Karpas-422 (cell line): ENCODE measurements around the gene GAL. TPM values are rescaled to one million over a fixed set of nuclear protein-coding genes. Genes with fewer than 3 reads are reported as not detected.
"Not testable (repeated sequence)": the region's sequence is repeated elsewhere in the genome, so short reads cannot be mapped to it uniquely, and the experiment has no call there.

Experiments
- DNase-seq: peaks from one replicate; pipeline ENCODE4 v3.0.0-alpha.2; 2015
- H2AFZ ChIP-seq: fragments of 200-600 bp; sonication (generic); 2 replicates; pipeline ENCODE4 v1.6.1; 2014; ENCODE audit warnings: antibody characterized with exemption, low read length, mixed read lengths
- H3K27ac ChIP-seq: fragments of 200-600 bp; sonication (generic); 2 replicates; pipeline ENCODE4 v1.5.1; 2014; ENCODE audit warnings: mild to moderate bottlenecking, low read length, moderate library complexity
- H3K27me3 ChIP-seq: fragments of 200-600 bp; sonication (generic); 2 replicates; pipeline ENCODE4 v1.6.1; 2014; ENCODE audit warnings: low read length, mixed read lengths
- H3K36me3 ChIP-seq: fragments of 200-600 bp; sonication (generic); 2 replicates; pipeline ENCODE4 v1.6.1; 2014; ENCODE audit warnings: low read length, mixed read lengths; ENCODE audit not compliant: insufficient read depth
- H3K4me1 ChIP-seq: fragments of 200-600 bp; sonication (generic); 2 replicates; pipeline ENCODE4 v1.6.1; 2014; ENCODE audit warnings: mild to moderate bottlenecking, low read length, mixed read lengths
- H3K4me2 ChIP-seq: fragments of 200-600 bp; sonication (generic); 2 replicates; pipeline ENCODE4 v1.6.1; 2014; ENCODE audit warnings: low read length, low read depth, mild to moderate bottlenecking; ENCODE audit not compliant: poor library complexity, severe bottlenecking
- H3K4me3 ChIP-seq: fragments of 200-600 bp; sonication (generic); 2 replicates; pipeline ENCODE4 v1.5.1; 2014; ENCODE audit warnings: mild to moderate bottlenecking, antibody characterized with exemption, low read length, mixed read lengths
- H3K79me2 ChIP-seq: fragments of 200-600 bp; sonication (generic); 2 replicates; pipeline ENCODE4 v1.6.1; 2014; ENCODE audit warnings: mild to moderate bottlenecking, low read length, mixed read lengths
- H3K9ac ChIP-seq: fragments of 200-600 bp; sonication (generic); 2 replicates; pipeline ENCODE4 v1.6.0; 2014; ENCODE audit warnings: low read length
- H3K9me2 ChIP-seq: fragments of 200-600 bp; sonication (generic), shearing (Covaris generic); replicated peaks from 2 replicates; pipeline ENCODE4 v1.6.0; 2014; ENCODE audit warnings: mild to moderate bottlenecking, low read length, moderate library complexity; ENCODE audit not compliant: insufficient read depth
- H3K9me3 ChIP-seq: fragments of 300-700, 200-600 bp; sonication (generic); 2 replicates; pipeline ENCODE4 v1.6.1; 2014; ENCODE audit warnings: low read length, mixed read lengths
- H4K20me1 ChIP-seq: fragments of 200-600 bp; sonication (generic); 2 replicates; pipeline ENCODE4 v1.6.1; 2014; ENCODE audit warnings: mild to moderate bottlenecking, antibody characterized with exemption, low read length, low read depth; ENCODE audit not compliant: insufficient read depth
- total RNA-seq: library from RNA; depleted of rRNA; stranded (reverse); fragments of >200 nt; shearing (Covaris generic); gene quantifications from 2 replicates; pipeline ENCODE4 v1.2.3, GENCODE V29; 2014; ENCODE audit warnings: low replicate concordance; rRNA removed

Gene GAL, protein sequence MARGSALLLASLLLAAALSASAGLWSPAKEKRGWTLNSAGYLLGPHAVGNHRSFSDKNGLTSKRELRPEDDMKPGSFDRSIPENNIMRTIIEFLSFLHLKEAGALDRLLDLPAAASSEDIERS
- total RNA-seq = not detected in 2 replicates

DNA sequence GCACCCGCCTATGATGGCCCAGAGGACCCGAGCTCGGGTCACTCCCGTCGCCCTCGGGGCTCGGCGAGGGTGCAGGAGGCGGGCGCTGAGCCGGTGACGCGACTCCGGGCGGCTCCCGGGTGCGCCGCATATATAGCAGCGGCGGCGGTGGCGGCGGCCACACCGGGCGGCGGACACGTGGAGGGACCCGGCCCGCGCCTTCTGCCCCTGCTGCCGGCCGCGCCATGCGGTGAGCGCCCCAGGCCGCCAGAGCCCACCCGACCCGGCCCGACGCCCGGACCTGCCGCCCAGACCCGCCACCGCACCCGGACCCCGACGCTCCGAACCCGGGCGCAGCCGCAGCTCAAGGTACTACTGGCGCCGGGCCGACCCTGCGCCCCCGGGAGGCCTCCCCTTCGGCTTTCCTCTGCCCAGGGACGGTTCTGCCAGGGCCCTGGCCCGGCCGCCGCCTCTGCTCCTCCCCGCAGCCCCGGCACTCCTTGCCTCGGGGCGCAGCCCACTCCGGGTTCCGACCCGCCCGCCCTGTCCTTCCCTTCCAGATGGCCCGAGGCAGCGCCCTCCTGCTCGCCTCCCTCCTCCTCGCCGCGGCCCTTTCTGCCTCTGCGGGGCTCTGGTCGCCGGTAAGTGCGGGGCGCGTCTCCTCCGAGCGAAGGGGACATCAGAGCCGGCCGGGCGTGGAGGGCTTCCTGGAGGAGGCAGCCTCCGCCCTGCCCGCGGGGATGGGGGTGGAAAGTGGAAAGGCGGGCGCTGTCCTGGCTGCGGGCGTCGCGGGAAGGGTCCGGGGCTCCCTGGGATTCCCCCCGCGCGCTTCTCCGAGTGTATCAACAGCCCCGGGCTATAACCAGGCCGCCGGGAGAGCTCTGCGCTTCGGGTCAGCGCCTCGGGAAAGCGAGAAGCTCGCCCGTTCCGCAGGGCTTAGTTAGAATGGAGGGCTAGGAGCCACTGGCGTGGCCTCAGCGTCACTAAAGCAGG lies at the start of gene GAL:
Gene GAL, plus strand, starts transcription at position 160 of the 972 bp plus-strand sequence. Its CDS starts 380 bp downstream, at position 540.
- Histone ChIP-seq H3K4me2 (no peak within 1 kb of the TSS), H3K27me3 (no peaks in the 10 kb centered on the region)
- DNase-seq = no peak

GRCh38 chr11:68634606-68635005 lies 49.7 kb upstream of the GAL start:
- H3K27me3 ChIP-seq, H3K27ac ChIP-seq, H3K4me1 ChIP-seq: not testable (repeated sequence)

More for the DNA sequence above, at the start of gene GAL:
- Histone ChIP-seq H3K9me2 (no peaks in the 10 kb centered on the region), H2AFZ (no peak within 1 kb of the TSS), H4K20me1 (no peaks in the 10 kb centered on the region), H3K79me2 (no peaks in the 10 kb centered on the region), H3K9me3 (no peaks in the 10 kb centered on the region), H3K9ac (no peak within 1 kb of the TSS), H3K36me3 (no peaks in the 10 kb centered on the region), H3K4me3 (no peak within 1 kb of the TSS), H3K4me1 (no peaks in the 10 kb centered on the region), H3K27ac (no peak within 1 kb of the TSS)

DNA sequence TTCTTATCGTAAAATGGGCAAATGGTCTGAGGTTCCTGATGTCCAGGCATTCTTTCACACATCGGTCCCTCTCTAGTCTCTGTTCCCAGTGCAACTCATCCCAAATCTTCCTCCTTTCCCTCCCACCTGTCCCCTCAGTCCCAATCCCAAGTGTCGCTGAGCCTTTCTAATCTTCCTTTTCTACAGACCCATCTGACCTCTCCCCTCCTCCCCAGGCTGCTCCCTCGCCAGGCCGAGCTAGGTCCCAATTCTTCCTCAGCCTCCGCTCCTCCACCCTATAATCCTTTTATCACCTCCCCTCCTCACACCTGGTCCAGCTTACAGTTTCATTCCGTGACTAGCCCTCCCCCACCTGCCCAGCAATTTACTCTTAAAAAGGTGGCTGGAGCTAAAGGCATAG lies 49.2 kb upstream of the GAL start:
- H3K27ac ChIP-seq, H3K4me2 ChIP-seq, H3K9me2 ChIP-seq, H3K9me3 ChIP-seq, H3K79me2 ChIP-seq, H3K4me3 ChIP-seq, H2AFZ ChIP-seq, H3K36me3 ChIP-seq, H3K4me1 ChIP-seq, H3K27me3 ChIP-seq, H3K9ac ChIP-seq, DNase-seq, H4K20me1 ChIP-seq: not testable (repeated sequence)

More at GRCh38 chr11:68634606-68635005, 49.7 kb upstream of the GAL start:
- not testable (repeated sequence) for H3K36me3 ChIP-seq, H3K9ac ChIP-seq, H3K9me3 ChIP-seq, H3K4me3 ChIP-seq, H4K20me1 ChIP-seq, H3K79me2 ChIP-seq, H3K9me2 ChIP-seq, H2AFZ ChIP-seq, H3K4me2 ChIP-seq, DNase-seq

- H3K9me3 ChIP-seq, H3K4me3 ChIP-seq, H3K9ac ChIP-seq, H3K27ac ChIP-seq, H3K4me1 ChIP-seq, H3K27me3 ChIP-seq, H3K9me2 ChIP-seq, H2AFZ ChIP-seq, H3K4me2 ChIP-seq, H4K20me1 ChIP-seq, H3K36me3 ChIP-seq, H3K79me2 ChIP-seq: not testable (repeated sequence)
- DNase-seq = peak; percentile 16
Measured at GRCh38 chr11:68635883-68636282, 48.5 kb upstream of the GAL start.

GRCh38 chr11:68639322-68639721 lies 45.0 kb upstream of the GAL start:
- not testable (repeated sequence) for H3K9me2 ChIP-seq, H3K4me1 ChIP-seq, H2AFZ ChIP-seq, H4K20me1 ChIP-seq, H3K27ac ChIP-seq, H3K9ac ChIP-seq, H3K36me3 ChIP-seq, DNase-seq, H3K79me2 ChIP-seq, H3K9me3 ChIP-seq, H3K4me2 ChIP-seq, H3K4me3 ChIP-seq, H3K27me3 ChIP-seq

DNA sequence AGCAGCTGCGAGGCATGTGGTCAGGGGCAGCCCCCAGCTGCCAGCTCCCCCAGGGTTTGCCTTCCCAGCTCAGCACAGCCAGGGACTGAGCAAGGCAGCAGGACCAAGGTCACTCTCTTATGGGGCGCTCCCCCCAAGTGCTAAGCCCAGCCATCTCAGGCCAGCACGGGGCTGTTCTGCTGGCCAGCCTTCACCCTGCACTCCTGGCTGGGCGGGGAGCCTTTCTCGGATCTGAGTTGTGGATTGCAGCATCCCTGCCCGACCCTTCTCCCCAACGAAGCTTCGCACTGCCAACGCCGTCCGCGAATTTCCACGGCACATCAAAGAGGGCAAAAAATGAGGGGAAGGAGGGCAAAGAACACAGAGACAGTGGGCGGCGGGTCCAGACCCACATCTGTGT lies 42.5 kb upstream of the GAL start:
- Histone ChIP-seq H3K27me3 (no peaks in the 10 kb centered on the region), H3K9me3 (no peaks in the 10 kb centered on the region; the same call in 1 of the 2 replicates), H3K4me1 (no peaks in the 10 kb centered on the region), H3K79me2 (no peaks in the 10 kb centered on the region), H3K4me2 (no peak overlapping the region), H3K27ac (no peak overlapping the region), H3K9ac (no peak overlapping the region), H4K20me1 (no peaks in the 10 kb centered on the region), H3K36me3 (no peaks in the 10 kb centered on the region), H3K4me3 (no peak overlapping the region), H3K9me2 (no peaks in the 10 kb centered on the region), H2AFZ (no peak overlapping the region)
- DNase-seq = peak; percentile 17

- Histone ChIP-seq H3K27me3 (no peaks in the 10 kb centered on the region), H3K27ac (no peak overlapping the region), H2AFZ (no peak overlapping the region), H4K20me1 (no peaks in the 10 kb centered on the region), H3K4me2 (no peak overlapping the region), H3K4me3 (no peak overlapping the region), H3K9me3 (no peaks in the 10 kb centered on the region; the same call in 1 of the 2 replicates), H3K36me3 (no peaks in the 10 kb centered on the region), H3K79me2 (no peaks in the 10 kb centered on the region), H3K9ac (no peak overlapping the region), H3K9me2 (no peaks in the 10 kb centered on the region), H3K4me1 (no peaks in the 10 kb centered on the region)
- DNase-seq = peak; percentile 27
Measured at GRCh38 chr11:68643585-68643984, 40.8 kb upstream of the GAL start.

- H3K4me1 ChIP-seq = no peaks in the 10 kb centered on the region
- no peaks in the 10 kb centered on the region for H3K79me2 ChIP-seq
- no peaks in the 10 kb centered on the region for H3K36me3 ChIP-seq
- no peak overlapping the region for H3K27ac ChIP-seq
- H4K20me1 ChIP-seq = no peaks in the 10 kb centered on the region
- no peak for DNase-seq
- no peak overlapping the region for H3K4me2 ChIP-seq
- H3K4me3 ChIP-seq = no peak overlapping the region
- no peaks in the 10 kb centered on the region for H3K27me3 ChIP-seq
- no peaks in the 10 kb centered on the region for H3K9me2 ChIP-seq
- no peaks in the 10 kb centered on the region; the same call in 1 of the 2 replicates for H3K9me3 ChIP-seq
- no peak overlapping the region for H3K9ac ChIP-seq
- no peak overlapping the region for H2AFZ ChIP-seq
Measured at GRCh38 chr11:68646832-68647231, 37.5 kb upstream of the GAL start.
